HEK293 (cell line): ENCODE results near the gene KIAA1755.

Experiments used
- CTCF ChIA-PET: fragments of 350-600 bp; formaldehyde crosslinking; extraction: SDS; loops from one replicate; lab custom pipeline; 2021; ENCODE audit warnings: antibody characterized with exemption; lab: Yijun Ruan, JAX
- POLR2A ChIA-PET: fragments of 300-600 bp; formaldehyde crosslinking; extraction: SDS; loops from one replicate; lab custom pipeline; 2020; ENCODE audit warnings: antibody characterized with exemption, inconsistent platforms; lab: Yijun Ruan, JAX
- H3K27ac ChIP-seq: fragments of 200-500 bp; sonication (Bioruptor generic); 2 replicates; pipeline ENCODE4 v1.5.1; 2014; ENCODE audit warnings: low read depth, low read length, control low read depth, inconsistent platforms; ENCODE audit errors: extremely low read depth
- H3K36me3 ChIP-seq, 2 experiments: fragments of 200-500 bp in 1 of 2; sonication (Bioruptor generic) in 1 of 2; 1 replicate in 1 of 2; 2 replicates in 1 of 2; pipeline ENCODE4 v1.5.1; 2014 to 2017; ENCODE audit warnings: inconsistent platforms in 2 of 2, low read length in 2 of 2; ENCODE audit not compliant: control insufficient read depth in 2 of 2, insufficient read depth in 1 of 2
- H3K4me1 ChIP-seq: fragments of 200-500 bp; sonication (Bioruptor generic); 2 replicates; pipeline ENCODE4 v1.5.1; 2014; ENCODE audit warnings: mild to moderate bottlenecking, low read length, inconsistent platforms; ENCODE audit not compliant: control insufficient read depth, insufficient read depth
- H3K4me3 ChIP-seq: 2 replicates; pipeline ENCODE4 v1.5.1; 2011; ENCODE audit warnings: low read depth, mild to moderate bottlenecking, control low read depth, low read length, moderate library complexity
- H3K9me3 ChIP-seq: fragments of 200-500 bp; sonication (Bioruptor generic); 2 replicates; pipeline ENCODE4 v1.5.1; 2014; ENCODE audit warnings: low read depth, low read length, inconsistent platforms; ENCODE audit not compliant: control insufficient read depth, insufficient read depth
- GLI2 ChIP-seq: fragments of 450-650 bp; formaldehyde crosslinking; IDR thresholded peaks from 2 replicates; pipeline ENCODE4; 2017; ENCODE audit warnings: missing biosample characterization, missing genetic modification characterization, low read depth, borderline replicate concordance
- REPIN1 ChIP-seq: fragments of 450-650 bp; formaldehyde crosslinking; IDR thresholded peaks from 2 replicates; pipeline ENCODE4 v1.5.1; 2017; ENCODE audit warnings: missing biosample characterization, missing genetic modification characterization, low read depth
- SP2 ChIP-seq: fragments of 450-650 bp; formaldehyde crosslinking; IDR thresholded peaks from 2 replicates; pipeline ENCODE4 v1.5.1; 2016; ENCODE audit warnings: missing biosample characterization, missing genetic modification characterization
- TCF7L2 ChIP-seq: IDR thresholded peaks from 2 replicates; pipeline ENCODE4 v1.6.1; 2011; ENCODE audit warnings: low read depth, mild to moderate bottlenecking, inconsistent platforms, low read length, moderate library complexity, borderline replicate concordance
- ZBTB8A ChIP-seq: fragments of 450-650 bp; formaldehyde crosslinking; IDR thresholded peaks from 2 replicates; pipeline ENCODE4 v1.5.1; 2016; ENCODE audit warnings: missing biosample characterization, missing genetic modification characterization
- ZNF140 ChIP-seq: fragments of 450-650 bp; formaldehyde crosslinking; IDR thresholded peaks from 2 replicates; pipeline ENCODE4 v1.5.1; 2016; ENCODE audit warnings: missing biosample characterization, missing genetic modification characterization
- ZNF2 ChIP-seq: fragments of 450-650 bp; formaldehyde crosslinking; IDR thresholded peaks from 2 replicates; pipeline ENCODE4 v1.5.1; 2016; ENCODE audit warnings: missing biosample characterization, missing genetic modification characterization
- ZNF221 ChIP-seq: fragments of 450-650 bp; formaldehyde crosslinking; IDR thresholded peaks from 2 replicates; pipeline ENCODE4 v1.5.1; 2017; ENCODE audit warnings: missing biosample characterization, missing genetic modification characterization, borderline replicate concordance
- ZNF416 ChIP-seq: fragments of 450-650 bp; formaldehyde crosslinking; IDR thresholded peaks from 2 replicates; pipeline ENCODE4 v1.5.1; 2016; ENCODE audit warnings: missing biosample characterization, missing genetic modification characterization
- ZNF433 ChIP-seq: fragments of 450-650 bp; formaldehyde crosslinking; IDR thresholded peaks from 2 replicates; pipeline ENCODE4 v1.5.1; 2016; ENCODE audit warnings: missing biosample characterization, missing genetic modification characterization, low read depth
- ZNF473 ChIP-seq: fragments of 450-650 bp; formaldehyde crosslinking; IDR thresholded peaks from 2 replicates; pipeline ENCODE4 v1.5.1; 2017; ENCODE audit warnings: missing biosample characterization, missing genetic modification characterization
- ZNF544 ChIP-seq: fragments of 450-650 bp; formaldehyde crosslinking; IDR thresholded peaks from 2 replicates; pipeline ENCODE4 v1.5.0; 2017; ENCODE audit warnings: missing biosample characterization, missing genetic modification characterization
- ZNF548 ChIP-seq: fragments of 450-650 bp; formaldehyde crosslinking; IDR thresholded peaks from 2 replicates; pipeline ENCODE4 v1.5.1; 2016; ENCODE audit warnings: missing biosample characterization, missing genetic modification characterization
- ZNF600 ChIP-seq: fragments of 450-650 bp; formaldehyde crosslinking; IDR thresholded peaks from 2 replicates; pipeline ENCODE4 v1.5.1; 2016; ENCODE audit warnings: missing biosample characterization, missing genetic modification characterization
- ZNF610 ChIP-seq: fragments of 450-650 bp; formaldehyde crosslinking; IDR thresholded peaks from 2 replicates; pipeline ENCODE4 v1.5.1; 2016; ENCODE audit warnings: missing biosample characterization, missing genetic modification characterization, borderline replicate concordance
- ZNF654 ChIP-seq: fragments of 450-650 bp; formaldehyde crosslinking; IDR thresholded peaks from 2 replicates; pipeline ENCODE4 v1.5.1; 2016; ENCODE audit warnings: low read depth, missing biosample characterization, missing genetic modification characterization
- ZNF664 ChIP-seq: fragments of 450-650 bp; formaldehyde crosslinking; IDR thresholded peaks from 2 replicates; pipeline ENCODE4 v1.5.1; 2016; ENCODE audit warnings: missing biosample characterization, missing genetic modification characterization
- ZNF843 ChIP-seq: fragments of 450-650 bp; formaldehyde crosslinking; IDR thresholded peaks from 2 replicates; pipeline ENCODE4 v1.5.1; 2016; ENCODE audit warnings: missing biosample characterization, missing genetic modification characterization
- TF ChIP-seq, protein P1 (sequence below): fragments of 450-650 bp; formaldehyde crosslinking; IDR thresholded peaks from 2 replicates; pipeline ENCODE4 v1.5.1; 2016; ENCODE audit warnings: missing biosample characterization, missing genetic modification characterization
- TF ChIP-seq, protein P2 (sequence below): fragments of 450-650 bp; IDR thresholded peaks from 2 replicates; pipeline ENCODE4 v1.5.1; 2018; ENCODE audit warnings: missing biosample characterization, missing genetic modification characterization
- TF ChIP-seq, protein P3 (sequence below): fragments of 450-650 bp; formaldehyde crosslinking; IDR thresholded peaks from 2 replicates; pipeline ENCODE4 v1.5.1; 2016; ENCODE audit warnings: missing biosample characterization, missing genetic modification characterization
- TF ChIP-seq, protein P4 (sequence below): fragments of 450-650 bp; formaldehyde crosslinking; IDR thresholded peaks from 2 replicates; pipeline ENCODE4 v1.5.1; 2016; ENCODE audit warnings: missing biosample characterization, missing genetic modification characterization
- TF ChIP-seq, protein P5 (sequence below): fragments of 450-650 bp; formaldehyde crosslinking; IDR thresholded peaks from 2 replicates; pipeline ENCODE4 v1.5.1; 2016; ENCODE audit warnings: missing biosample characterization, missing genetic modification characterization
- TF ChIP-seq, protein P6 (sequence below): fragments of 450-650 bp; formaldehyde crosslinking; IDR thresholded peaks from 2 replicates; pipeline ENCODE4 v1.5.1; 2017; ENCODE audit warnings: missing biosample characterization, missing genetic modification characterization

Gene KIAA1755

DNA sequence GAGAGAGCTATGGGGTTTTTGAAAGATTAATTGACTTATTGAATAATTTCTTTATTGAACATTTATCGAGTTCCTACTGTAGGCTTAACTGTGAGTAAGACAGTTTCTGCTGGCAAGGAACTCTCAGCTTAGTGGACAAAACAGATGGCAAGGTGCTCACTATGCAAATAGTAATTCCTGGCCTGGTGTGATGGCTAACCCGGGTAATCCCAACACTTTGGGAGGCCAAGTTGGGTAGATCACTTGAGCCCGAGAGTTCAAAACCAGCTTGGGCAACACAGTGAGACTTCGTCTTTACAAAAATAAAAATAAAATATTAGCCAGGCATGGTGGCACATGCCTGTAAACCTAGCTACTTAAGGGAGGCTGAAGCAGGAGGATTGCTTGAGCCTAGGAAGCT, 82.0 kb downstream of the KIAA1755 start:
- CTCF ChIA-PET, result interaction anchor here (0.9 kb wide), 2 partner anchors 42 to 121 kb away, joined by 4 to 5 read pairs; no protein-coding TSS in a partner anchor
- H3K4me1 ChIP-seq, result peaks cover 4% of the 10 kb centered on the region; the same call in 1 of the 2 replicates
- no peak overlapping the region for H3K4me3 ChIP-seq
- no peak overlapping the region for H3K27ac ChIP-seq
- POLR2A ChIA-PET, result interaction anchor here (0.7 kb wide), 1 partner anchor 145 kb away, joined by 3 read pairs; the partner anchor contains the start of genes RPRD1B and TTI1
- no peak for TF ChIP-seq ZNF544 (tag by site-specific recombination)
- TF ChIP-seq, protein P1, sequence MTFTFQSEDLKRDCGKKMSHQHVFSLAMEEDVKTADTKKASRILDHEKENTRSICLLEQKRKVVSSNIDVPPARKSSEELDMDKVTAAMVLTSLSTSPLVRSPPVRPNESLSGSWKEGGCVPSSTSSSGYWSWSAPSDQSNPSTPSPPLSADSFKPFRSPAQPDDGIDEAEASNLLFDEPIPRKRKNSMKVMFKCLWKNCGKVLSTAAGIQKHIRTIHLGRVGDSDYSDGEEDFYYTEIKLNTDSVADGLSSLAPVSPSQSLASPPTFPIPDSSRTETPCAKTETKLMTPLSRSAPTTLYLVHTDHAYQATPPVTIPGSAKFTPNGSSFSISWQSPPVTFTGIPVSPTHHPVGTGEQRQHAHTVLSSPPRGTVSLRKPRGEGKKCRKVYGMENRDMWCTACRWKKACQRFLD, result no peak
- no peak for TF ChIP-seq ZNF416 (tag by site-specific recombination)
- no peak for TF ChIP-seq ZNF2 (tag by site-specific recombination)
- no peak for TF ChIP-seq ZBTB8A
- no peak for TF ChIP-seq ZNF664 (tag by site-specific recombination)
- TF ChIP-seq ZNF473, result no peak
- no peak for TF ChIP-seq ZNF140 (tag by site-specific recombination)
- TF ChIP-seq, protein P2, sequence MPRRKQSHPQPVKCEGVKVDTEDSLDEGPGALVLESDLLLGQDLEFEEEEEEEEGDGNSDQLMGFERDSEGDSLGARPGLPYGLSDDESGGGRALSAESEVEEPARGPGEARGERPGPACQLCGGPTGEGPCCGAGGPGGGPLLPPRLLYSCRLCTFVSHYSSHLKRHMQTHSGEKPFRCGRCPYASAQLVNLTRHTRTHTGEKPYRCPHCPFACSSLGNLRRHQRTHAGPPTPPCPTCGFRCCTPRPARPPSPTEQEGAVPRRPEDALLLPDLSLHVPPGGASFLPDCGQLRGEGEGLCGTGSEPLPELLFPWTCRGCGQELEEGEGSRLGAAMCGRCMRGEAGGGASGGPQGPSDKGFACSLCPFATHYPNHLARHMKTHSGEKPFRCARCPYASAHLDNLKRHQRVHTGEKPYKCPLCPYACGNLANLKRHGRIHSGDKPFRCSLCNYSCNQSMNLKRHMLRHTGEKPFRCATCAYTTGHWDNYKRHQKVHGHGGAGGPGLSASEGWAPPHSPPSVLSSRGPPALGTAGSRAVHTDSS, result no peak
- no peak for TF ChIP-seq ZNF433 (tag by site-specific recombination)
- no peak for TF ChIP-seq ZNF843 (tag by site-specific recombination)
- no peak for TF ChIP-seq ZNF221 (tag by site-specific recombination)
- no peak for TF ChIP-seq ZNF610 (tag by site-specific recombination)
- TF ChIP-seq GLI2 (tag by site-specific recombination), result no peak
- no peak for TF ChIP-seq TCF7L2
- TF ChIP-seq, all 188 proteins: peak for 0
- Histone ChIP-seq H3K9me3 (no peaks in the 10 kb centered on the region), H3K36me3 (no peaks in the 10 kb centered on the region)

DNA sequence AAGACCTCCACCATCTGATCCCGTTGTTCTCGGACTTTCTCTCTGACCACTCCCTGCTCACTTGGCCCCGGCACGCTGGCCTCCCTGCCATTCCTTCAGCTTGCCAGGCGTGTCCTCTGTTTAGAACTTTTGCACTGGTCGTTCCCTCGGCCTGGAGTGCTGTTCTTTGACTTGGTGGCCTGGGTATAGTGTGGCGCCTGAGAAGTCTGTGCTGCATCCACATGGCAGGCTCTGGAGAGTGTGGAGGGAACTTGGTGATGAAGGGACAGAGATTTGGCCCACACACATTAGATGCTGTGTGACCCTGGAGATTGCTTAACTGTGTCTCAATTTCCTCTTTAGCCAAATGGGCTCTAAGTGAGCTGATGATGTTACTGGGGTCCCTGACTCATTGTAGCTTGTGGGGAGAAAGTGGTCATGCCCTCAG, 82.5 kb downstream of the KIAA1755 start:
- H3K4me3 ChIP-seq, result no peak overlapping the region
- POLR2A ChIA-PET, result interaction anchor here (0.7 kb wide), 1 partner anchor 145 kb away, joined by 3 read pairs; the partner anchor contains the start of genes RPRD1B and TTI1
- CTCF ChIA-PET, result interaction anchor here (0.9 kb wide), 2 partner anchors 43 to 120 kb away, joined by 4 to 5 read pairs; no protein-coding TSS in a partner anchor
- H3K4me1 ChIP-seq, result peaks cover 4% of the 10 kb centered on the region; the same call in 1 of the 2 replicates
- no peaks in the 10 kb centered on the region for H3K9me3 ChIP-seq
- no peak overlapping the region for H3K27ac ChIP-seq
- no peaks in the 10 kb centered on the region for H3K36me3 ChIP-seq
- TF ChIP-seq SP2 (tag by site-specific recombination) (no peak), REPIN1 (tag by site-specific recombination) (no peak), ZNF548 (tag by site-specific recombination) (no peak), ZNF654 (tag by site-specific recombination) (no peak), ZNF600 (tag by site-specific recombination) (no peak)
- TF ChIP-seq, protein P3, sequence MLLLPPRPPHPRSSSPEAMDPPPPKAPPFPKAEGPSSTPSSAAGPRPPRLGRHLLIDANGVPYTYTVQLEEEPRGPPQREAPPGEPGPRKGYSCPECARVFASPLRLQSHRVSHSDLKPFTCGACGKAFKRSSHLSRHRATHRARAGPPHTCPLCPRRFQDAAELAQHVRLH (tag by site-specific recombination), result no peak
- TF ChIP-seq, protein P4, sequence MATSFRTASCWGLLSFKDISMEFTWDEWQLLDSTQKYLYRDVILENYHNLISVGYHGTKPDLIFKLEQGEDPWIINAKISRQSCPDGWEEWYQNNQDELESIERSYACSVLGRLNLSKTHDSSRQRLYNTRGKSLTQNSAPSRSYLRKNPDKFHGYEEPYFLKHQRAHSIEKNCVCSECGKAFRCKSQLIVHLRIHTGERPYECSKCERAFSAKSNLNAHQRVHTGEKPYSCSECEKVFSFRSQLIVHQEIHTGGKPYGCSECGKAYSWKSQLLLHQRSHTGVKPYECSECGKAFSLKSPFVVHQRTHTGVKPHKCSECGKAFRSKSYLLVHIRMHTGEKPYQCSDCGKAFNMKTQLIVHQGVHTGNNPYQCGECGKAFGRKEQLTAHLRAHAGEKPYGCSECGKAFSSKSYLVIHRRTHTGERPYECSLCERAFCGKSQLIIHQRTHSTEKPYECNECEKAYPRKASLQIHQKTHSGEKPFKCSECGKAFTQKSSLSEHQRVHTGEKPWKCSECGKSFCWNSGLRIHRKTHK (tag by site-specific recombination), result no peak
- TF ChIP-seq, protein P5, sequence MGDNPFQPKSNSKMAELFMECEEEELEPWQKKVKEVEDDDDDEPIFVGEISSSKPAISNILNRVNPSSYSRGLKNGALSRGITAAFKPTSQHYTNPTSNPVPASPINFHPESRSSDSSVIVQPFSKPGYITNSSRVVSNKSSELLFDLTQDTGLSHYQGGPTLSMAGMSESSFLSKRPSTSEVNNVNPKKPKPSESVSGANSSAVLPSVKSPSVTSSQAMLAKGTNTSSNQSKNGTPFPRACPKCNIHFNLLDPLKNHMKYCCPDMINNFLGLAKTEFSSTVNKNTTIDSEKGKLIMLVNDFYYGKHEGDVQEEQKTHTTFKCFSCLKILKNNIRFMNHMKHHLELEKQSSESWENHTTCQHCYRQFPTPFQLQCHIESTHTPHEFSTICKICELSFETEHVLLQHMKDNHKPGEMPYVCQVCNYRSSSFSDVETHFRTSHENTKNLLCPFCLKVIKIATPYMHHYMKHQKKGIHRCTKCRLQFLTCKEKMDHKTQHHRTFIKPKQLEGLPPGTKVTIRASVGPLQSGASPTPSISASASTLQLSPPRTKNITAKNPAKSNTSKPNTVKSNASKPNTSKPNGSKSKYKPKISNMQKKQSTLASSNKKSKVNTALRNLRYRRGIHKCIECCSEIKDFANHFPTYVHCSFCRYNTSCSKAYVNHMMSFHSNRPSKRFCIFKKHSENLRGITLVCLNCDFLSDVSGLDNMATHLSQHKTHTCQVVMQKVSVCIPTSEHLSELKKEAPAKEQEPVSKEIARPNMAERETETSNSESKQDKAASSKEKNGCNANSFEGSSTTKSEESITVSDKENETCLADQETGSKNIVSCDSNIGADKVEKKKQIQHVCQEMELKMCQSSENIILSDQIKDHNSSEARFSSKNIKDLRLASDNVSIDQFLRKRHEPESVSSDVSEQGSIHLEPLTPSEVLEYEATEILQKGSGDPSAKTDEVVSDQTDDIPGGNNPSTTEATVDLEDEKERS (tag by site-specific recombination), result no peak
- TF ChIP-seq, protein P6, sequence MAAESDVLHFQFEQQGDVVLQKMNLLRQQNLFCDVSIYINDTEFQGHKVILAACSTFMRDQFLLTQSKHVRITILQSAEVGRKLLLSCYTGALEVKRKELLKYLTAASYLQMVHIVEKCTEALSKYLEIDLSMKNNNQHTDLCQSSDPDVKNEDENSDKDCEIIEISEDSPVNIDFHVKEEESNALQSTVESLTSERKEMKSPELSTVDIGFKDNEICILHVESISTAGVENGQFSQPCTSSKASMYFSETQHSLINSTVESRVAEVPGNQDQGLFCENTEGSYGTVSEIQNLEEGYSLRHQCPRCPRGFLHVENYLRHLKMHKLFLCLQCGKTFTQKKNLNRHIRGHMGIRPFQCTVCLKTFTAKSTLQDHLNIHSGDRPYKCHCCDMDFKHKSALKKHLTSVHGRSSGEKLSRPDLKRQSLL, result no peak
